DMS79 treated with DMSO at 0.1 percent for 48 hours (cell line): Measurements from ENCODE around the gene HES4.
"Not testable (repeated sequence)": the region's sequence is repeated elsewhere in the genome, so short reads cannot be mapped to it uniquely, and the experiment has no call there.

Experiments
- DNase-seq: peaks from one replicate; lab custom pipeline; 2025; lab: John Stamatoyannopoulos, UW

Gene HES4

GRCh38 chr1:998745-998994, 1.2 kb downstream of the HES4 start:
- DNase-seq = peak; percentile 36

- DNase-seq = peak; percentile 36
Measured at GRCh38 chr1:997993-998744, 1.7 kb downstream of the HES4 start.

GRCh38 chr1:997713-997992, 2.2 kb downstream of the HES4 start:
- DNase-seq = no peak

GRCh38 chr1:996851-997712, 2.8 kb downstream of the HES4 start:
- no peak for DNase-seq

- DNase-seq = no peak
Measured at GRCh38 chr1:995665-996633, 3.9 kb downstream of the HES4 start.

- not testable (repeated sequence) for DNase-seq
Measured at GRCh38 chr1:994546-994945, 5.4 kb downstream of the HES4 start.

GRCh38 chr1:993379-993995, 6.4 kb downstream of the HES4 start:
- no peak for DNase-seq

GRCh38 chr1:992362-992761, 7.5 kb downstream of the HES4 start:
- no peak for DNase-seq

GRCh38 chr1:991895-992294, 8.0 kb downstream of the HES4 start:
- no peak for DNase-seq

- not testable (repeated sequence) for DNase-seq
Measured at GRCh38 chr1:991275-991674, 8.6 kb downstream of the HES4 start.

GRCh38 chr1:988061-988460, 11.8 kb downstream of the HES4 start:
- not testable (repeated sequence) for DNase-seq

GRCh38 chr1:985126-985525, 14.8 kb downstream of the HES4 start:
- DNase-seq = no peak

GRCh38 chr1:984476-984814, 15.5 kb downstream of the HES4 start:
- no peak for DNase-seq

GRCh38 chr1:983798-984475, 16.0 kb downstream of the HES4 start:
- DNase-seq = peak; percentile 22

GRCh38 chr1:982765-983436, 17.0 kb downstream of the HES4 start:
- no peak for DNase-seq

- no peak for DNase-seq
Measured at GRCh38 chr1:981955-982558, 17.8 kb downstream of the HES4 start, which contains the start of gene PERM1. PERM1 (minus strand) TSS chr1:982093; CDS start chr1:981029, 1,064 bp downstream.

GRCh38 chr1:981491-981954, 18.4 kb downstream of the HES4 start:
- DNase-seq = no peak

- DNase-seq = no peak
Measured at GRCh38 chr1:980602-981395, 19.1 kb downstream of the HES4 start.

GRCh38 chr1:980137-980571, 19.7 kb downstream of the HES4 start:
- no peak for DNase-seq

GRCh38 chr1:979744-980072, 20.2 kb downstream of the HES4 start:
- no peak for DNase-seq
